IPS-NIHi7 (cell line): ENCODE results near the gene PSMA6.
"Not testable (repeated sequence)": the region's sequence is repeated elsewhere in the genome, so short reads cannot be mapped to it uniquely, and the experiment has no call there.

ENCODE experiments used
- DNase-seq: peaks from one replicate; pipeline ENCODE4 v3.0.0; 2012; ENCODE audit warnings: mixed read lengths; ENCODE audit errors: extremely low spot score

PSMA6 gene

GRCh38 chr14:35285168-35286002, 6.8 kb upstream of the PSMA6 start:
- DNase-seq: no peak

DNA sequence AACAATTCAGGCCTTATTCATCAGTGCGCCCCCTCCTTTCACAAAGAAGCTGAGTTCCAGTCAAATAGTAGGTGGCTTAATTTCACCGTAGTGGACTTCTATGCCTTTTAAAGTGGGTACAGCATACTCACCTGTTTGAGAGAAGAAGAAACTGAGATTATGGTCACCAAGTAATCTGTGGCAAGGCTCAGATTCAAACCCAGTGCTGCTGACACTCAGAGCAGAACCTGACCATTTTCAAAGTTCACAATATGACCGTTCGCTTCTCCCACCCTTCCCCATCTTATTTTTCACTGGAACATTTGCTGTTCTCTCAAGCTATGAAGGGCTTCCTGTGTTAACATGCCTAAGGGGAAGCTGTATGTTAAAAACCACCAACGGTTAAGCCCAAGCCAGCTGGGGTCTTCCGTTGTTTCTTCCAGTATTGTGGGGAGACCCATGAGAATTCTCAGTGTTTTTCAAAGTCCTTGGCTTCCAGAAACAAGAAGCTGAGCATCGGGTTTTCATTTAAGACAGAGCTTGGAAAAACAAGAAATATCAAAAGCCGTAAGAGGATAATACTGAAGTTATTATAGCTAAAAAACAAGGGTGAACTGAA, 6.1 kb upstream of the PSMA6 start:
- DNase-seq: no peak

GRCh38 chr14:35286707-35287106, 5.5 kb upstream of the PSMA6 start:
- no peak for DNase-seq

- DNase-seq: no peak
These were observed 4.7 kb upstream of the PSMA6 start for GRCh38 chr14:35287431-35288013.

GRCh38 chr14:35289623-35290022, 2.6 kb upstream of the PSMA6 start:
- no peak for DNase-seq

- no peak for DNase-seq
These were observed 784 bp downstream of the PSMA6 start for GRCh38 chr14:35292770-35293561.

GRCh38 chr14:35295845-35296161, 3.6 kb downstream of the PSMA6 start:
- no peak for DNase-seq

DNA sequence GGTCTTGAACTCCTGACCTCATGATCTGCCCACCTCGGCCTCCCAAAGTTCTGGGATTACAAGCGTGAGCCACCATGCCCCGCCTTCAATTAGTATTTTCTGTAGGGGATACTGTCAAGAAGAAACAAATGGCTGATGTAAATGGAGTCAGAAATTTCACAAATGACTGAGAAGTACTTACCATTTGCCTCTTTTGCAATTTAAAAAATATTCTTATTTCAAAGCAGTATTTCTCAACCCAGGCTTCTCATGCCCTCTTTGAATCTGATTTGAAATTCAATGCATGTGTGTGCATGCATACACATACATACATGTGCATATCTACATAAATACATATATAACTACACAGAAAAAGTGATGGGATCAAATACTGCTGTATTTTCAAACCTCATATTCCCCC, 4.4 kb downstream of the PSMA6 start:
- DNase-seq: no peak

GRCh38 chr14:35297706-35298105, 5.5 kb downstream of the PSMA6 start:
- no peak for DNase-seq

GRCh38 chr14:35298351-35298750, 6.2 kb downstream of the PSMA6 start:
- no peak for DNase-seq

GRCh38 chr14:35299708-35300107, 7.5 kb downstream of the PSMA6 start:
- DNase-seq: no peak

- DNase-seq: no peak
These were observed 8.0 kb downstream of the PSMA6 start for GRCh38 chr14:35300228-35300627.

DNA sequence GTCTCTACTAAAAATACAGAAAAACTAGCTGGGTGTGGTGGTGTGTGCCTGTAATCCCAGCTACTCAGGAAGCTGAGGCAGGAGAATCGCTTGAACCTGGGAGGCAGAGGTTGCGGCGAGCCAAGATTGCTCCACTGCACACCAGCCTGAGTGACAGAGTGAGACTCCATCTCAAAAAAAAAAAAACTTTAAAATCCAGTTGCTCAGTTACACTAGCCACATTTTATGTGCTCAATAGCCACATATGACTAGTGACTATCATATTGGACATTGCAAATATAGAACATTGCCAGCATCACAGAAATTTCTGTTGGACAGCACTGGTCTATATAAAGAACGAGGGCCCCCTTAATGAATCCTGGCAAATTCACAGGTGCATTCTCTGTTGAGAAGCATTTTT, 9.2 kb downstream of the PSMA6 start:
- DNase-seq: not testable (repeated sequence)

- DNase-seq: no peak
These were observed 9.8 kb downstream of the PSMA6 start for GRCh38 chr14:35301735-35302528.

GRCh38 chr14:35303149-35303935, 11.2 kb downstream of the PSMA6 start:
- DNase-seq: no peak

DNA sequence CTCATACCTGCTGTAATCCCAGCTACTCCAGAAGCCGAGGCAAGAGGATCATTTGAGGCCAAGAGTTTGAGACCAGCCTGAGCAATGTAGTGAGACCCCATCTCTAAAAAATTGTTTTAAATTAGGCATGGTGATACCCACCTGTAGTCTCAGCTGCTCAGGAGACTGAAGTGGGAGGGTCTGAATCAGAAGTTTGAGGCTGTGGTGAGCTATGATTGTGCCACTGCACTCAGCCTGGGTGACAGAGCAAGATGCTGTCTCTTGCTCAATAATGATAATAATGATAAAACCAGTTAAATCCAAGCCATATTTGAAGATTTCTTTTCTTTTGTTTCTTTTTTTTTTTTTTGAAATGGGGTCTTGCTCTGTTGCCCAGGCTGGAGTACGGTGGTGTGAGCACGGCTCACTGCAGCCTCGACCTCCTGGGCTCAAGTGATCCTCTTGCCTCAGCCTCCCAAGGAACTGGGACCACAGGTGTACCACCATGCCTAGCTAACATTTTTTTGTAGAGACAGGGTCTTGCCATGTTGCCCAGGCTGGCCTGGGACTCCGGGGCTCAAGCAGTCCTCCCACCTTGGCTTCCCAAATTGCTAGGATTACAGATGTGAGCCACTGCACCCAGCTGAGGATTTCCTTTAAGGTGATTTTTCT, 12.8 kb downstream of the PSMA6 start:
- no peak for DNase-seq

- no peak for DNase-seq
These were observed 13.5 kb downstream of the PSMA6 start for GRCh38 chr14:35305633-35306032.

- DNase-seq: no peak
These were observed 13.9 kb downstream of the PSMA6 start for GRCh38 chr14:35306114-35306513.

GRCh38 chr14:35317820-35318219, 25.6 kb downstream of the PSMA6 start:
- no peak for DNase-seq

DNA sequence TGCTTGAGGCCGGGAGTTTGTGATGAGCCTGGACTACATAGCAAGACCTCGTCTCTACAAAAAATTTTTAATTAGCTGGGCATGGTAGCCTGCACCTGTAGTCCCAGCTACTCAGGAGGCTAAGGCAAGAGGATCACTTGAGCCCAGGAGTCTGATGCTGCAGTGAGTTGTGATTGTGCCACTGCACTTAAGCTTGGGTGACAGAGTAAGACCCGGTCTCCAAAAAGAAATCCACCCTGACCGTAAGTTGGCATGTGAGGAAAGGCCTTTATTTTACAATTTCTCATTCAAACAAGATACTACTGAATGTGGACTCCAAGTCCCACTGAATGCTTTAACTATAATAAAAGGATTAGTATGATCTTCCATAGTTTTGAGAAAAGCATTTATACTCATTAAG, 27.3 kb downstream of the PSMA6 start:
- no peak for DNase-seq
